Erythroblast (primary cell): ENCODE results near the gene AK2.

ENCODE experiments used
- GATA1 ChIP-seq: IDR thresholded peaks from 2 replicates; pipeline ENCODE4 v1.6.1; 2011; ENCODE audit warnings: low read depth, mild to moderate bottlenecking, control low read depth, low read length, moderate library complexity
- POLR2A ChIP-seq: IDR thresholded peaks from 2 replicates; pipeline ENCODE4 v1.6.1; 2011; ENCODE audit warnings: mild to moderate bottlenecking, low read length

GRCh38 chr1:33000427-33001026 is 36.2 kb downstream of the AK2 start:
- TF ChIP-seq POLR2A: no peak
- TF ChIP-seq GATA1: no peak
